Caki2 (cell line): Measurements from ENCODE around the gene ITGA8. TPM values are rescaled to one million over a fixed set of nuclear protein-coding genes. Genes with fewer than 3 reads are reported as not detected.
A peak's percentile ranks its signal among the peaks of the same experiment; 100 is the strongest.

Experiments used
- DNase-seq: peaks from one replicate; pipeline ENCODE4 v3.0.0-alpha.2; 2015; ENCODE audit warnings: low read depth
- in situ Hi-C: cut with HindIII; loops from 2 replicates; pipeline ENCODE4 v1.10.0; 2016; ENCODE audit warnings: low sequenced_read_pairs, low pct_unique_long_range_greater_than_20kb, mixed read lengths
- total RNA-seq: library from RNA; depleted of rRNA; stranded (reverse); fragments of >200 nt; shearing (Covaris generic); gene quantifications from 2 replicates; pipeline ENCODE4 v1.2.3, GENCODE V29; 2014; ENCODE audit warnings: low replicate concordance

Gene ITGA8
- total RNA-seq, 1 experiment from 2014 or later, result not detected

GRCh38 chr10:15739254-15739970 is 19.7 kb upstream of the ITGA8 start:
- DNase-seq, result no peak
- in situ Hi-C loops, result no loop called here

- in situ Hi-C loops, result no loop called here
- DNase-seq, result no peak
Observed at GRCh38 chr10:15738270-15738925, 18.7 kb upstream of the ITGA8 start.

- in situ Hi-C loops, result no loop called here
- no peak for DNase-seq
Observed at GRCh38 chr10:15737656-15738055, 17.9 kb upstream of the ITGA8 start.

GRCh38 chr10:15735763-15736162 is 16.0 kb upstream of the ITGA8 start:
- in situ Hi-C loops, result no loop called here
- DNase-seq, result no peak

- no peak for DNase-seq
- in situ Hi-C loops, result no loop called here
Observed at GRCh38 chr10:15730341-15730740, 10.6 kb upstream of the ITGA8 start.

GRCh38 chr10:15729890-15730289 is 10.2 kb upstream of the ITGA8 start:
- no peak for DNase-seq
- in situ Hi-C loops, result no loop called here

GRCh38 chr10:15726042-15726441 is 6.3 kb upstream of the ITGA8 start:
- no peak for DNase-seq
- in situ Hi-C loops, result no loop called here

GRCh38 chr10:15725603-15726002 is 5.9 kb upstream of the ITGA8 start:
- DNase-seq, result peak; percentile 23
- in situ Hi-C loops, result no loop called here

GRCh38 chr10:15724683-15725082 is 5.0 kb upstream of the ITGA8 start:
- no peak for DNase-seq
- in situ Hi-C loops, result no loop called here

GRCh38 chr10:15723803-15724202 is 4.1 kb upstream of the ITGA8 start:
- no peak for DNase-seq
- in situ Hi-C loops, result no loop called here

GRCh38 chr10:15720635-15721287 is 1.0 kb upstream of the ITGA8 start:
- in situ Hi-C loops, result no loop called here

GRCh38 chr10:15719049-15719898 is 448 bp downstream of the ITGA8 start:
- DNase-seq, result no peak
- in situ Hi-C loops, result no loop called here

More at GRCh38 chr10:15720635-15721287, 1.0 kb upstream of the ITGA8 start:
- no peak for DNase-seq

GRCh38 chr10:15718694-15719048 is 1.1 kb downstream of the ITGA8 start:
- no peak for DNase-seq
- in situ Hi-C loops, result no loop called here

GRCh38 chr10:15715619-15716227 is 4.0 kb downstream of the ITGA8 start:
- in situ Hi-C loops, result no loop called here
- no peak for DNase-seq

GRCh38 chr10:15714847-15715246 is 4.9 kb downstream of the ITGA8 start:
- no peak for DNase-seq
- in situ Hi-C loops, result no loop called here

- no peak for DNase-seq
- in situ Hi-C loops, result no loop called here
Observed at GRCh38 chr10:15712883-15713282, 6.8 kb downstream of the ITGA8 start.

- in situ Hi-C loops, result no loop called here
Observed at GRCh38 chr10:15710455-15710854, 9.3 kb downstream of the ITGA8 start.

GRCh38 chr10:15705298-15705697 is 14.4 kb downstream of the ITGA8 start:
- in situ Hi-C loops, result no loop called here
- DNase-seq, result no peak

More at GRCh38 chr10:15710455-15710854, 9.3 kb downstream of the ITGA8 start:
- no peak for DNase-seq
